ENCODE data around the gene GIPR. TPM values are rescaled to one million over a fixed set of nuclear protein-coding genes. Genes with fewer than 3 reads are reported as not detected.

The GIPR gene
- total RNA-seq, 1 donor from 2014 or later: 0.52 TPM

- no peak overlapping the region for H3K9ac ChIP-seq (ENCODE audit: low read depth in 1 of 3, low read length in 3 of 3)
- H3K9me3 ChIP-seq (ENCODE audit: control insufficient read depth in 3 of 3, low read length in 3 of 3): no peaks in the 10 kb centered on the region
- no peak overlapping the region for H3K27ac ChIP-seq (ENCODE audit: low read depth, low read length)
- H3K4me3 ChIP-seq (ENCODE audit: low read length in 3 of 3): no peak overlapping the region
- H3K27me3 ChIP-seq (ENCODE audit: control insufficient read depth in 3 of 3, insufficient read depth in 3 of 3, low read length in 3 of 3): no peaks in the 10 kb centered on the region
- peaks cover 25 to 28% (median 25%) of the 10 kb centered on the region in 3 donors for H3K36me3 ChIP-seq (ENCODE audit: control insufficient read depth in 3 of 3, insufficient read depth in 3 of 3, low read length in 3 of 3)
- peaks cover 6 to 10% (median 8%) of the 10 kb centered on the region in 3 donors for H3K4me1 ChIP-seq (ENCODE audit: control insufficient read depth in 3 of 3, insufficient read depth in 3 of 3, low read length in 3 of 3)
These were observed 19.6 kb downstream of the GIPR start for GRCh38 chr19:45687599-45687998.

- H3K9me3 ChIP-seq (ENCODE audit: control insufficient read depth in 3 of 3, low read length in 3 of 3): no peaks in the 10 kb centered on the region
- peaks cover 15 to 20% (median 20%) of the 10 kb centered on the region in 3 donors for H3K4me1 ChIP-seq (ENCODE audit: control insufficient read depth in 3 of 3, insufficient read depth in 3 of 3, low read length in 3 of 3)
These were observed 23.6 kb downstream of the GIPR start, which contains the start of gene SNRPD2 for GRCh38 chr19:45691516-45692186. TSS of gene SNRPD2 (minus strand) at chr19:45691953. CDS start at chr19:45691888, 65 bp downstream.

GRCh38 chr19:45692187-45693105 is 24.4 kb downstream of the GIPR start, which contains the start of gene QPCTL:
TSS of gene QPCTL (plus strand) at chr19:45692666. CDS start at chr19:45692704, 38 bp downstream.
- H3K4me3 ChIP-seq (ENCODE audit: low read length in 3 of 3): peak within 1 kb of the TSS; percentile 88 to 92 (median 88)
- H3K4me1 ChIP-seq (ENCODE audit: control insufficient read depth in 3 of 3, insufficient read depth in 3 of 3, low read length in 3 of 3): peaks cover 15 to 20% (median 20%) of the 10 kb centered on the region in 3 donors
- H3K27ac ChIP-seq (ENCODE audit: low read depth, low read length): peak within 1 kb of the TSS; percentile 88
- peak within 1 kb of the TSS; percentile 85 to 93 (median 92) for H3K9ac ChIP-seq (ENCODE audit: low read depth in 1 of 3, low read length in 3 of 3)
- no peaks in the 10 kb centered on the region for H3K9me3 ChIP-seq (ENCODE audit: control insufficient read depth in 3 of 3, low read length in 3 of 3)
- peaks cover 11 to 16% (median 16%) of the 10 kb centered on the region in 3 donors for H3K36me3 ChIP-seq (ENCODE audit: control insufficient read depth in 3 of 3, insufficient read depth in 3 of 3, low read length in 3 of 3)
- H3K27me3 ChIP-seq (ENCODE audit: control insufficient read depth in 3 of 3, insufficient read depth in 3 of 3, low read length in 3 of 3): no peaks in the 10 kb centered on the region

More at GRCh38 chr19:45691516-45692186, 23.6 kb downstream of the GIPR start, which contains the start of gene SNRPD2:
- Histone ChIP-seq H3K27me3 (ENCODE audit: control insufficient read depth in 3 of 3, insufficient read depth in 3 of 3, low read length in 3 of 3) (no peaks in the 10 kb centered on the region), H3K36me3 (ENCODE audit: control insufficient read depth in 3 of 3, insufficient read depth in 3 of 3, low read length in 3 of 3) (peaks cover 16 to 22% (median 20%) of the 10 kb centered on the region in 3 donors), H3K9ac (ENCODE audit: low read depth in 1 of 3, low read length in 3 of 3) (peak within 1 kb of the TSS; percentile 85 to 93 (median 92)), H3K4me3 (ENCODE audit: low read length in 3 of 3) (peak within 1 kb of the TSS; percentile 88 to 92 (median 88)), H3K27ac (ENCODE audit: low read depth, low read length) (peak within 1 kb of the TSS; percentile 88)

- peaks cover 15 to 20% (median 20%) of the 10 kb centered on the region in 3 donors for H3K4me1 ChIP-seq (ENCODE audit: control insufficient read depth in 3 of 3, insufficient read depth in 3 of 3, low read length in 3 of 3)
- peaks cover 3 to 8% (median 8%) of the 10 kb centered on the region in 3 donors for H3K36me3 ChIP-seq (ENCODE audit: control insufficient read depth in 3 of 3, insufficient read depth in 3 of 3, low read length in 3 of 3)
- peak overlapping the region; percentile 88 for H3K27ac ChIP-seq (ENCODE audit: low read depth, low read length)
- H3K4me3 ChIP-seq (ENCODE audit: low read length in 3 of 3): peak overlapping the region; percentile 88 to 92 (median 88)
- H3K27me3 ChIP-seq (ENCODE audit: control insufficient read depth in 3 of 3, insufficient read depth in 3 of 3, low read length in 3 of 3): no peaks in the 10 kb centered on the region
- peak overlapping the region; percentile 83 to 93 (median 92) for H3K9ac ChIP-seq (ENCODE audit: low read depth in 1 of 3, low read length in 3 of 3)
- no peaks in the 10 kb centered on the region for H3K9me3 ChIP-seq (ENCODE audit: control insufficient read depth in 3 of 3, low read length in 3 of 3)
These were observed 25.2 kb downstream of the GIPR start for GRCh38 chr19:45693106-45693788.

GRCh38 chr19:45701676-45702075 is 33.7 kb downstream of the GIPR start:
- Histone ChIP-seq H3K36me3 (ENCODE audit: control insufficient read depth in 3 of 3, insufficient read depth in 3 of 3, low read length in 3 of 3) (peaks cover 6 to 9% (median 8%) of the 10 kb centered on the region in 3 donors), H3K27me3 (ENCODE audit: control insufficient read depth in 3 of 3, insufficient read depth in 3 of 3, low read length in 3 of 3) (no peaks in the 10 kb centered on the region), H3K4me1 (ENCODE audit: control insufficient read depth in 3 of 3, insufficient read depth in 3 of 3, low read length in 3 of 3) (no peaks in the 10 kb centered on the region), H3K9ac (ENCODE audit: low read depth in 1 of 3, low read length in 3 of 3) (no peak overlapping the region), H3K9me3 (ENCODE audit: control insufficient read depth in 3 of 3, low read length in 3 of 3) (no peaks in the 10 kb centered on the region), H3K27ac (ENCODE audit: low read depth, low read length) (no peak overlapping the region), H3K4me3 (ENCODE audit: low read length in 3 of 3) (no peak overlapping the region)

- Histone ChIP-seq H3K27me3 (ENCODE audit: control insufficient read depth in 3 of 3, insufficient read depth in 3 of 3, low read length in 3 of 3) (no peaks in the 10 kb centered on the region), H3K4me1 (ENCODE audit: control insufficient read depth in 3 of 3, insufficient read depth in 3 of 3, low read length in 3 of 3) (no peaks in the 10 kb centered on the region)
These were observed 37.1 kb downstream of the GIPR start for GRCh38 chr19:45705115-45705514.

GRCh38 chr19:45705710-45706415 is 37.8 kb downstream of the GIPR start:
- Histone ChIP-seq H3K4me3 (ENCODE audit: low read length in 3 of 3) (no peak overlapping the region), H3K27me3 (ENCODE audit: control insufficient read depth in 3 of 3, insufficient read depth in 3 of 3, low read length in 3 of 3) (no peaks in the 10 kb centered on the region), H3K36me3 (ENCODE audit: control insufficient read depth in 3 of 3, insufficient read depth in 3 of 3, low read length in 3 of 3) (peaks cover 4 to 9% (median 8%) of the 10 kb centered on the region in 3 donors), H3K9me3 (ENCODE audit: control insufficient read depth in 3 of 3, low read length in 3 of 3) (no peaks in the 10 kb centered on the region), H3K9ac (ENCODE audit: low read depth in 1 of 3, low read length in 3 of 3) (no peak overlapping the region), H3K27ac (ENCODE audit: low read depth, low read length) (no peak overlapping the region), H3K4me1 (ENCODE audit: control insufficient read depth in 3 of 3, insufficient read depth in 3 of 3, low read length in 3 of 3) (no peaks in the 10 kb centered on the region)

More at GRCh38 chr19:45705115-45705514, 37.1 kb downstream of the GIPR start:
- H3K27ac ChIP-seq (ENCODE audit: low read depth, low read length): no peak overlapping the region
- H3K9ac ChIP-seq (ENCODE audit: low read depth in 1 of 3, low read length in 3 of 3): no peak overlapping the region
- peaks cover 4 to 9% (median 8%) of the 10 kb centered on the region in 3 donors for H3K36me3 ChIP-seq (ENCODE audit: control insufficient read depth in 3 of 3, insufficient read depth in 3 of 3, low read length in 3 of 3)
- no peak overlapping the region for H3K4me3 ChIP-seq (ENCODE audit: low read length in 3 of 3)
- H3K9me3 ChIP-seq (ENCODE audit: control insufficient read depth in 3 of 3, low read length in 3 of 3): no peaks in the 10 kb centered on the region

- Histone ChIP-seq H3K36me3 (ENCODE audit: control insufficient read depth in 3 of 3, insufficient read depth in 3 of 3, low read length in 3 of 3) (peaks cover 3 to 7% (median 5%) of the 10 kb centered on the region in 3 donors), H3K9me3 (ENCODE audit: control insufficient read depth in 3 of 3, low read length in 3 of 3) (no peaks in the 10 kb centered on the region), H3K4me1 (ENCODE audit: control insufficient read depth in 3 of 3, insufficient read depth in 3 of 3, low read length in 3 of 3) (no peaks in the 10 kb centered on the region), H3K9ac (ENCODE audit: low read depth in 1 of 3, low read length in 3 of 3) (no peak overlapping the region), H3K4me3 (ENCODE audit: low read length in 3 of 3) (no peak overlapping the region), H3K27ac (ENCODE audit: low read depth, low read length) (no peak overlapping the region), H3K27me3 (ENCODE audit: control insufficient read depth in 3 of 3, insufficient read depth in 3 of 3, low read length in 3 of 3) (no peaks in the 10 kb centered on the region)
These were observed 42.5 kb downstream of the GIPR start for GRCh38 chr19:45710356-45711130.

Measured in skeletal muscle tissue (tissue), 4 donors.